Measurements from ENCODE around the gene DLX2. TPM values are rescaled to one million over a fixed set of nuclear protein-coding genes. Genes with fewer than 3 reads are reported as not detected.
"Not testable (repeated sequence)": the region's sequence is repeated elsewhere in the genome, so short reads cannot be mapped to it uniquely, and the experiment has no call there.

Gene DLX2
- total RNA-seq, 1 experiment from 2014 or later = 0.97 TPM

- H3K4me2 ChIP-seq (ENCODE audit: low read depth, low read length, poor library complexity, severe bottlenecking) = no peak overlapping the region
- H3K27me3 ChIP-seq (ENCODE audit: low read length) = no peaks in the 10 kb centered on the region
Observed at GRCh38 chr2:172131713-172132555, 29.2 kb upstream of the DLX2 start.

GRCh38 chr2:172129404-172129803 lies 26.7 kb upstream of the DLX2 start:
- Histone ChIP-seq H3K9me3 (ENCODE audit: low read length) (no peaks in the 10 kb centered on the region), H3K36me3 (ENCODE audit: insufficient read depth, low read length) (no peaks in the 10 kb centered on the region), H3K27me3 (ENCODE audit: low read length) (no peaks in the 10 kb centered on the region), H3K4me1 (ENCODE audit: low read length) (peaks cover 6% of the 10 kb centered on the region), H3K9me2 (replicated peaks; ENCODE audit: insufficient read depth, low read length) (no peaks in the 10 kb centered on the region), H3K4me2 (ENCODE audit: low read depth, low read length, poor library complexity, severe bottlenecking) (no peak overlapping the region), H4K20me1 (ENCODE audit: insufficient read depth, low read depth, low read length) (no peaks in the 10 kb centered on the region), H3K9ac (ENCODE audit: low read length) (no peak overlapping the region), H3K79me2 (ENCODE audit: low read length) (no peaks in the 10 kb centered on the region), H3K4me3 (ENCODE audit: low read length) (no peak overlapping the region), H2AFZ (ENCODE audit: low read length) (no peak overlapping the region), H3K27ac (ENCODE audit: low read length) (no peak overlapping the region)
- no peak for DNase-seq

More at GRCh38 chr2:172131713-172132555, 29.2 kb upstream of the DLX2 start:
- DNase-seq = no peak
- no peaks in the 10 kb centered on the region for H4K20me1 ChIP-seq (ENCODE audit: insufficient read depth, low read depth, low read length)
- no peak overlapping the region for H2AFZ ChIP-seq (ENCODE audit: low read length)
- no peak overlapping the region for H3K9ac ChIP-seq (ENCODE audit: low read length)
- H3K4me3 ChIP-seq (ENCODE audit: low read length) = no peak overlapping the region
- no peaks in the 10 kb centered on the region for H3K9me3 ChIP-seq (ENCODE audit: low read length)
- no peaks in the 10 kb centered on the region for H3K79me2 ChIP-seq (ENCODE audit: low read length)
- H3K9me2 ChIP-seq (replicated peaks; ENCODE audit: insufficient read depth, low read length) = no peaks in the 10 kb centered on the region
- H3K27ac ChIP-seq (ENCODE audit: low read length) = no peak overlapping the region
- H3K4me1 ChIP-seq (ENCODE audit: low read length) = peaks cover 6% of the 10 kb centered on the region
- H3K36me3 ChIP-seq (ENCODE audit: insufficient read depth, low read length) = no peaks in the 10 kb centered on the region

GRCh38 chr2:172128484-172128883 lies 25.8 kb upstream of the DLX2 start:
- H3K9me3 ChIP-seq (ENCODE audit: low read length) = no peaks in the 10 kb centered on the region
- no peak overlapping the region for H3K4me3 ChIP-seq (ENCODE audit: low read length)
- no peak overlapping the region for H3K9ac ChIP-seq (ENCODE audit: low read length)
- H3K27me3 ChIP-seq (ENCODE audit: low read length) = no peaks in the 10 kb centered on the region
- H3K4me1 ChIP-seq (ENCODE audit: low read length) = peaks cover 6% of the 10 kb centered on the region
- H4K20me1 ChIP-seq (ENCODE audit: insufficient read depth, low read depth, low read length) = no peaks in the 10 kb centered on the region
- H3K36me3 ChIP-seq (ENCODE audit: insufficient read depth, low read length) = no peaks in the 10 kb centered on the region
- no peak overlapping the region for H2AFZ ChIP-seq (ENCODE audit: low read length)
- H3K9me2 ChIP-seq (replicated peaks; ENCODE audit: insufficient read depth, low read length) = no peaks in the 10 kb centered on the region
- H3K27ac ChIP-seq (ENCODE audit: low read length) = no peak overlapping the region
- no peak for DNase-seq
- H3K4me2 ChIP-seq (ENCODE audit: low read depth, low read length, poor library complexity, severe bottlenecking) = no peak overlapping the region
- no peaks in the 10 kb centered on the region for H3K79me2 ChIP-seq (ENCODE audit: low read length)

GRCh38 chr2:172120118-172120517 lies 17.4 kb upstream of the DLX2 start:
- Histone ChIP-seq H3K9ac (ENCODE audit: low read length) (no peak overlapping the region), H3K27ac (ENCODE audit: low read length) (no peak overlapping the region), H3K79me2 (ENCODE audit: low read length) (no peaks in the 10 kb centered on the region), H3K27me3 (ENCODE audit: low read length) (no peaks in the 10 kb centered on the region), H4K20me1 (ENCODE audit: insufficient read depth, low read depth, low read length) (no peaks in the 10 kb centered on the region), H2AFZ (ENCODE audit: low read length) (no peak overlapping the region), H3K9me2 (replicated peaks; ENCODE audit: insufficient read depth, low read length) (no peaks in the 10 kb centered on the region), H3K4me2 (ENCODE audit: low read depth, low read length, poor library complexity, severe bottlenecking) (no peak overlapping the region), H3K9me3 (ENCODE audit: low read length) (no peaks in the 10 kb centered on the region), H3K4me3 (ENCODE audit: low read length) (no peak overlapping the region), H3K36me3 (ENCODE audit: insufficient read depth, low read length) (no peaks in the 10 kb centered on the region), H3K4me1 (ENCODE audit: low read length) (no peaks in the 10 kb centered on the region)
- no peak for DNase-seq

GRCh38 chr2:172119089-172119488 lies 16.4 kb upstream of the DLX2 start:
- Histone ChIP-seq H3K36me3 (ENCODE audit: insufficient read depth, low read length) (no peaks in the 10 kb centered on the region), H3K9me3 (ENCODE audit: low read length) (no peaks in the 10 kb centered on the region), H4K20me1 (ENCODE audit: insufficient read depth, low read depth, low read length) (no peaks in the 10 kb centered on the region), H3K4me1 (ENCODE audit: low read length) (no peaks in the 10 kb centered on the region), H3K4me2 (ENCODE audit: low read depth, low read length, poor library complexity, severe bottlenecking) (no peak overlapping the region), H3K79me2 (ENCODE audit: low read length) (no peaks in the 10 kb centered on the region), H3K4me3 (ENCODE audit: low read length) (no peak overlapping the region), H3K9me2 (replicated peaks; ENCODE audit: insufficient read depth, low read length) (no peaks in the 10 kb centered on the region), H2AFZ (ENCODE audit: low read length) (no peak overlapping the region), H3K9ac (ENCODE audit: low read length) (no peak overlapping the region), H3K27ac (ENCODE audit: low read length) (no peak overlapping the region), H3K27me3 (ENCODE audit: low read length) (no peaks in the 10 kb centered on the region)
- DNase-seq = no peak

- no peak for DNase-seq
- H3K27me3 ChIP-seq (ENCODE audit: low read length) = no peaks in the 10 kb centered on the region
- no peaks in the 10 kb centered on the region for H3K79me2 ChIP-seq (ENCODE audit: low read length)
- no peak overlapping the region for H3K9ac ChIP-seq (ENCODE audit: low read length)
- no peak overlapping the region for H2AFZ ChIP-seq (ENCODE audit: low read length)
- H3K9me3 ChIP-seq (ENCODE audit: low read length) = no peaks in the 10 kb centered on the region
- no peaks in the 10 kb centered on the region for H3K4me1 ChIP-seq (ENCODE audit: low read length)
- H3K36me3 ChIP-seq (ENCODE audit: insufficient read depth, low read length) = no peaks in the 10 kb centered on the region
- no peak overlapping the region for H3K27ac ChIP-seq (ENCODE audit: low read length)
- H3K4me3 ChIP-seq (ENCODE audit: low read length) = no peak overlapping the region
- no peak overlapping the region for H3K4me2 ChIP-seq (ENCODE audit: low read depth, low read length, poor library complexity, severe bottlenecking)
- H4K20me1 ChIP-seq (ENCODE audit: insufficient read depth, low read depth, low read length) = no peaks in the 10 kb centered on the region
- H3K9me2 ChIP-seq (replicated peaks; ENCODE audit: insufficient read depth, low read length) = no peaks in the 10 kb centered on the region
Observed at GRCh38 chr2:172116107-172116506, 13.4 kb upstream of the DLX2 start.

- no peak for DNase-seq
- no peaks in the 10 kb centered on the region for H3K36me3 ChIP-seq (ENCODE audit: insufficient read depth, low read length)
- H3K79me2 ChIP-seq (ENCODE audit: low read length) = no peaks in the 10 kb centered on the region
- H3K27ac ChIP-seq (ENCODE audit: low read length) = no peak overlapping the region
- no peak overlapping the region for H3K9ac ChIP-seq (ENCODE audit: low read length)
- H3K4me1 ChIP-seq (ENCODE audit: low read length) = no peaks in the 10 kb centered on the region
- no peak overlapping the region for H2AFZ ChIP-seq (ENCODE audit: low read length)
- H3K4me2 ChIP-seq (ENCODE audit: low read depth, low read length, poor library complexity, severe bottlenecking) = no peak overlapping the region
- H3K27me3 ChIP-seq (ENCODE audit: low read length) = no peaks in the 10 kb centered on the region
- H3K9me2 ChIP-seq (replicated peaks; ENCODE audit: insufficient read depth, low read length) = no peaks in the 10 kb centered on the region
- no peaks in the 10 kb centered on the region for H4K20me1 ChIP-seq (ENCODE audit: insufficient read depth, low read depth, low read length)
- no peaks in the 10 kb centered on the region for H3K9me3 ChIP-seq (ENCODE audit: low read length)
- H3K4me3 ChIP-seq (ENCODE audit: low read length) = no peak overlapping the region
Observed at GRCh38 chr2:172114579-172114978, 11.9 kb upstream of the DLX2 start.

- not testable (repeated sequence) for H3K79me2 ChIP-seq (ENCODE audit: low read length); DNase-seq; H3K9ac ChIP-seq (ENCODE audit: low read length); H2AFZ ChIP-seq (ENCODE audit: low read length); H3K9me3 ChIP-seq (ENCODE audit: low read length); H3K4me1 ChIP-seq (ENCODE audit: low read length); H3K9me2 ChIP-seq (replicated peaks; ENCODE audit: insufficient read depth, low read length); H3K27me3 ChIP-seq (ENCODE audit: low read length); H3K4me2 ChIP-seq (ENCODE audit: low read depth, low read length, poor library complexity, severe bottlenecking); H4K20me1 ChIP-seq (ENCODE audit: insufficient read depth, low read depth, low read length); H3K36me3 ChIP-seq (ENCODE audit: insufficient read depth, low read length); H3K4me3 ChIP-seq (ENCODE audit: low read length); H3K27ac ChIP-seq (ENCODE audit: low read length)
Observed at GRCh38 chr2:172114176-172114575, 11.5 kb upstream of the DLX2 start.
